ENCODE data around the gene DTNA.

DTNA gene

GRCh38 chr18:34749721-34750120 is 39.6 kb downstream of the DTNA start:
- H4K20me1 ChIP-seq (ENCODE audit: insufficient read depth) = no peaks in the 10 kb centered on the region

GRCh38 chr18:34752056-34752455 is 42.0 kb downstream of the DTNA start:
- Histone ChIP-seq H3K4me2 (no peak overlapping the region), H3K27ac (no peak overlapping the region), H3K4me1 (ENCODE audit: low read depth, poor library complexity, severe bottlenecking) (no peaks in the 10 kb centered on the region), H3K79me2 (ENCODE audit: insufficient read depth, low read depth) (no peaks in the 10 kb centered on the region), H3K9ac (no peak overlapping the region), H3K27me3 (ENCODE audit: insufficient read depth, low read depth) (no peaks in the 10 kb centered on the region), H3K36me3 (ENCODE audit: insufficient read depth) (no peaks in the 10 kb centered on the region), H3K4me3 (IDR thresholded peaks at IDR 0.05; ENCODE audit: insufficient read depth, low read depth, low read length) (no peak overlapping the region), H2AFZ (ENCODE audit: low read depth) (no peak overlapping the region), H4K20me1 (ENCODE audit: insufficient read depth) (no peaks in the 10 kb centered on the region)
- no peak for TF ChIP-seq CTCF (conservative IDR thresholded peaks at IDR 0.05; ENCODE audit: low read depth, low read length)

More at GRCh38 chr18:34749721-34750120, 39.6 kb downstream of the DTNA start:
- H2AFZ ChIP-seq (ENCODE audit: low read depth) = no peak overlapping the region
- no peaks in the 10 kb centered on the region for H3K36me3 ChIP-seq (ENCODE audit: insufficient read depth)
- H3K4me3 ChIP-seq (IDR thresholded peaks at IDR 0.05; ENCODE audit: insufficient read depth, low read depth, low read length) = no peak overlapping the region
- H3K79me2 ChIP-seq (ENCODE audit: insufficient read depth, low read depth) = no peaks in the 10 kb centered on the region
- no peaks in the 10 kb centered on the region for H3K4me1 ChIP-seq (ENCODE audit: low read depth, poor library complexity, severe bottlenecking)
- H3K4me2 ChIP-seq = no peak overlapping the region
- H3K27ac ChIP-seq = no peak overlapping the region
- TF ChIP-seq CTCF (conservative IDR thresholded peaks at IDR 0.05; ENCODE audit: low read depth, low read length) = no peak
- H3K9ac ChIP-seq = no peak overlapping the region
- H3K27me3 ChIP-seq (ENCODE audit: insufficient read depth, low read depth) = no peaks in the 10 kb centered on the region

- Histone ChIP-seq H3K79me2 (ENCODE audit: insufficient read depth, low read depth) (no peaks in the 10 kb centered on the region), H2AFZ (ENCODE audit: low read depth) (no peak overlapping the region), H3K4me3 (IDR thresholded peaks at IDR 0.05; ENCODE audit: insufficient read depth, low read depth, low read length) (no peak overlapping the region), H3K27ac (no peak overlapping the region), H3K9ac (no peak overlapping the region), H3K36me3 (ENCODE audit: insufficient read depth) (no peaks in the 10 kb centered on the region), H3K27me3 (ENCODE audit: insufficient read depth, low read depth) (no peaks in the 10 kb centered on the region), H3K4me2 (no peak overlapping the region), H3K4me1 (ENCODE audit: low read depth, poor library complexity, severe bottlenecking) (no peaks in the 10 kb centered on the region), H4K20me1 (ENCODE audit: insufficient read depth) (no peaks in the 10 kb centered on the region)
- no peak for TF ChIP-seq CTCF (conservative IDR thresholded peaks at IDR 0.05; ENCODE audit: low read depth, low read length)
Measured at GRCh38 chr18:34754300-34754699, 44.2 kb downstream of the DTNA start.

GRCh38 chr18:34757666-34758065 is 47.6 kb downstream of the DTNA start:
- H3K27ac ChIP-seq = no peak overlapping the region
- H4K20me1 ChIP-seq (ENCODE audit: insufficient read depth) = no peaks in the 10 kb centered on the region
- no peak overlapping the region for H2AFZ ChIP-seq (ENCODE audit: low read depth)
- TF ChIP-seq CTCF (conservative IDR thresholded peaks at IDR 0.05; ENCODE audit: low read depth, low read length) = no peak
- no peaks in the 10 kb centered on the region for H3K36me3 ChIP-seq (ENCODE audit: insufficient read depth)
- H3K79me2 ChIP-seq (ENCODE audit: insufficient read depth, low read depth) = no peaks in the 10 kb centered on the region
- H3K4me1 ChIP-seq (ENCODE audit: low read depth, poor library complexity, severe bottlenecking) = no peaks in the 10 kb centered on the region
- no peaks in the 10 kb centered on the region for H3K27me3 ChIP-seq (ENCODE audit: insufficient read depth, low read depth)
- H3K4me2 ChIP-seq = no peak overlapping the region
- H3K4me3 ChIP-seq (IDR thresholded peaks at IDR 0.05; ENCODE audit: insufficient read depth, low read depth, low read length) = no peak overlapping the region
- H3K9ac ChIP-seq = no peak overlapping the region

All from KMS-11 (cell line).